NCI-H510A treated with DMSO at 0.1 percent for 48 hours (cell line): ENCODE data around the gene AOPEP.
A peak's percentile ranks its signal among the peaks of the same experiment; 100 is the strongest.
"Not testable (repeated sequence)": the region's sequence is repeated elsewhere in the genome, so short reads cannot be mapped to it uniquely, and the experiment has no call there.

ENCODE experiments used
- DNase-seq: peaks from one replicate; lab custom pipeline; 2025; lab: John Stamatoyannopoulos, UW

Gene AOPEP

GRCh38 chr9:94934816-94935328 is 208.4 kb downstream of the AOPEP start:
- DNase-seq, result no peak

- DNase-seq, result no peak
These were observed 208.9 kb downstream of the AOPEP start for GRCh38 chr9:94935396-94935795.

GRCh38 chr9:94936419-94936818 is 209.9 kb downstream of the AOPEP start:
- no peak for DNase-seq

- no peak for DNase-seq
These were observed 210.9 kb downstream of the AOPEP start for GRCh38 chr9:94937214-94937903.

GRCh38 chr9:94938384-94938783 is 211.9 kb downstream of the AOPEP start:
- no peak for DNase-seq

- not testable (repeated sequence) for DNase-seq
These were observed 213.8 kb downstream of the AOPEP start for GRCh38 chr9:94940296-94940695.

- no peak for DNase-seq
These were observed 214.8 kb downstream of the AOPEP start for GRCh38 chr9:94941211-94941875.

GRCh38 chr9:94944626-94945025 is 218.1 kb downstream of the AOPEP start:
- DNase-seq, result no peak

GRCh38 chr9:94945197-94946144 is 219.0 kb downstream of the AOPEP start:
- DNase-seq, result no peak

- DNase-seq, result no peak
These were observed 219.8 kb downstream of the AOPEP start for GRCh38 chr9:94946256-94946655.

GRCh38 chr9:94948567-94949235 is 222.2 kb downstream of the AOPEP start:
- no peak for DNase-seq

- DNase-seq, result no peak
These were observed 222.9 kb downstream of the AOPEP start for GRCh38 chr9:94949370-94949769.

- no peak for DNase-seq
These were observed 223.6 kb downstream of the AOPEP start for GRCh38 chr9:94950040-94950578.

- DNase-seq, result peak; percentile 40
These were observed 224.3 kb downstream of the AOPEP start for GRCh38 chr9:94950579-94951323.

- DNase-seq, result no peak
These were observed 225.0 kb downstream of the AOPEP start for GRCh38 chr9:94951324-94952135.

- no peak for DNase-seq
These were observed 226.3 kb downstream of the AOPEP start for GRCh38 chr9:94952565-94953373.

GRCh38 chr9:94956731-94957130 is 230.2 kb downstream of the AOPEP start:
- no peak for DNase-seq

- DNase-seq, result no peak
These were observed 234.5 kb downstream of the AOPEP start for GRCh38 chr9:94960964-94961363.

GRCh38 chr9:94961870-94962269 is 235.4 kb downstream of the AOPEP start:
- DNase-seq, result no peak
